HCT116 (cell line): ENCODE results near the gene NRTN. TPM values are rescaled to one million over a fixed set of nuclear protein-coding genes. Genes with fewer than 3 reads are reported as not detected.

Experiments
- ATAC-seq: fragments of 200-7000 bp; cut with Tn5 transposase; 2 replicates; pipeline ENCODE4 v1.9.1; 2020; ENCODE audit warnings: mild to moderate bottlenecking, moderate library complexity
- BruUV-seq: library from RNA; stranded (reverse); fragments of 400-500 nt; replicated peaks from 2 replicates; lab custom pipeline; 2021; lab: Mats Ljungman, UMichigan
- CTCF ChIA-PET: fragments of 300-600 bp; sonication (Branson Sonifier 250); formaldehyde crosslinking; loops from one replicate; lab custom pipeline; 2021; ENCODE audit warnings: antibody characterized with exemption; lab: Charles Lee
- POLR2A ChIA-PET: fragments of 300-600, 350-600 bp; sonication (Branson Sonifier 250); formaldehyde crosslinking; loops from one replicate; lab custom pipeline; 2021; ENCODE audit warnings: antibody characterized with exemption; lab: Charles Lee
- RAD21 ChIA-PET, 2 experiments: fragments of 300-600 bp; sonication (Branson Sonifier 250); formaldehyde crosslinking; loops; one replicate each; lab custom pipeline; 2023; ENCODE audit warnings: low total read pairs in 2 of 2; ENCODE audit not compliant: uncharacterized antibody in 2 of 2, unreplicated experiment in 2 of 2, low non-redundant PET in 1 of 2; lab: Charles Lee
- DNase-seq: peaks from one replicate; pipeline ENCODE4 v3.0.0-alpha.2; 2010; ENCODE audit warnings: low read depth, low spot score
- H2AFZ ChIP-seq: fragments of 200-600 bp; shearing (Covaris generic), sonication (generic); 2 replicates; pipeline ENCODE4 v1.6.1; 2017; ENCODE audit warnings: low read depth, mixed run types, mixed read lengths, antibody characterized with exemption, low read length; ENCODE audit not compliant: poor library complexity, severe bottlenecking
- H3K27ac ChIP-seq: 2 replicates; pipeline ENCODE4 v1.5.1; 2012; ENCODE audit warnings: low read depth, low read length
- H3K27me3 ChIP-seq: fragments of 200-600 bp; sonication (generic); 2 replicates; pipeline ENCODE4 v1.6.1; 2016; ENCODE audit warnings: mixed run types, low read length, mixed read lengths; ENCODE audit not compliant: insufficient read depth
- H3K36me3 ChIP-seq, 2 experiments: fragments of 200-500 bp in 1 of 2; fragments of 200-600 bp in 1 of 2; sonication (Bioruptor generic) in 1 of 2; sonication (generic) in 1 of 2; 2 replicates each; pipeline versions ENCODE4 v1.5.1 to v1.6.1; 2014 to 2016; ENCODE audit warnings: low read length in 2 of 2, inconsistent platforms in 1 of 2, mixed read lengths in 1 of 2, mixed run types in 1 of 2; ENCODE audit not compliant: insufficient read depth in 2 of 2, control insufficient read depth in 1 of 2
- H3K4me1 ChIP-seq, 2 experiments: fragments of 200-600 bp in 1 of 2; sonication (generic) in 1 of 2; 2 replicates each; pipeline versions ENCODE4 v1.5.1 to v1.6.1; 2012 to 2017; ENCODE audit warnings: low read length in 2 of 2, inconsistent platforms in 1 of 2, mild to moderate bottlenecking in 1 of 2, mixed read lengths in 1 of 2, mixed run types in 1 of 2, moderate library complexity in 1 of 2; ENCODE audit not compliant: insufficient read depth in 2 of 2, control insufficient read depth in 1 of 2
- H3K4me2 ChIP-seq: fragments of 200-600 bp; sonication (generic); 2 replicates; pipeline ENCODE4 v1.6.1; 2017; ENCODE audit warnings: mixed run types, low read length, mixed read lengths
- H3K4me3 ChIP-seq, 2 experiments: fragments of 200-600 bp in 1 of 2; sonication (generic) in 1 of 2; replicated peaks in 1 of 2; 2 replicates each; pipeline ENCODE4 v1.5.1; 2011 to 2016; ENCODE audit warnings: low read length in 2 of 2, control low read depth in 1 of 2, low read depth in 1 of 2, mild to moderate bottlenecking in 1 of 2, mixed read lengths in 1 of 2, mixed run types in 1 of 2
- H3K79me2 ChIP-seq: fragments of 200-600 bp; sonication (generic); 2 replicates; pipeline ENCODE4 v1.6.1; 2017; ENCODE audit warnings: mild to moderate bottlenecking, mixed run types, low read length, moderate library complexity, mixed read lengths; ENCODE audit not compliant: insufficient read depth
- H3K9ac ChIP-seq: fragments of 200-600 bp; sonication (generic); 2 replicates; pipeline ENCODE4 v1.6.1; 2016; ENCODE audit warnings: low read length, mixed read lengths
- H3K9me2 ChIP-seq: fragments of 200-600 bp; sonication (generic), shearing (Covaris generic); 2 replicates; pipeline ENCODE4 v1.6.1; 2017; ENCODE audit warnings: mixed run types, mild to moderate bottlenecking, moderate library complexity; ENCODE audit not compliant: insufficient read depth
- H3K9me3 ChIP-seq, 2 experiments: fragments of 200-500 bp in 1 of 2; fragments of 200-600 bp in 1 of 2; sonication (Bioruptor generic) in 1 of 2; sonication (generic) in 1 of 2; 2 replicates each; pipeline ENCODE4 v1.6.1; 2014 to 2017; ENCODE audit warnings: low read length in 2 of 2, mixed read lengths in 2 of 2, inconsistent platforms in 1 of 2, low read depth in 1 of 2, mild to moderate bottlenecking in 1 of 2, mixed run types in 1 of 2, moderate library complexity in 1 of 2; ENCODE audit not compliant: control insufficient read depth in 1 of 2, insufficient read depth in 1 of 2
- H4K20me1 ChIP-seq: fragments of 200-600 bp; sonication (generic), shearing (Covaris generic); 2 replicates; pipeline ENCODE4 v1.6.1; 2017; ENCODE audit warnings: mixed run types, mild to moderate bottlenecking, moderate library complexity; ENCODE audit not compliant: insufficient read depth
- CEBPB ChIP-seq: IDR thresholded peaks from 2 replicates; pipeline ENCODE4 v1.6.1; 2012; ENCODE audit warnings: low read depth
- EGR1 ChIP-seq: IDR thresholded peaks from 2 replicates; pipeline ENCODE4 v1.6.1; 2012; ENCODE audit warnings: low read depth
- ELF1 ChIP-seq: IDR thresholded peaks from 2 replicates; pipeline ENCODE4 v1.6.1; 2012; ENCODE audit warnings: low read depth, borderline replicate concordance
- FOSL1 ChIP-seq: IDR thresholded peaks from 2 replicates; pipeline ENCODE4 v1.6.1; 2012; ENCODE audit warnings: low read depth
- POLR2AphosphoS5 ChIP-seq: IDR thresholded peaks from 2 replicates; pipeline ENCODE4 v1.6.1; 2011; ENCODE audit warnings: mild to moderate bottlenecking, low read depth, low read length, moderate library complexity
- SIN3A ChIP-seq: IDR thresholded peaks from 2 replicates; pipeline ENCODE4 v1.6.1; 2012; ENCODE audit warnings: low read depth
- SRF ChIP-seq: IDR thresholded peaks from 2 replicates; pipeline ENCODE4 v1.6.1; 2012; ENCODE audit warnings: low read depth
- TCF7L2 ChIP-seq: IDR thresholded peaks from 2 replicates; pipeline ENCODE4 v1.7.0; 2011; ENCODE audit warnings: borderline replicate concordance, inconsistent platforms; ENCODE audit not compliant: insufficient read depth, insufficient read length; ENCODE audit errors: extremely low read depth
- ZFX ChIP-seq: fragments of 450-650 bp; IDR thresholded peaks from 2 replicates; pipeline ENCODE4 v1.6.1; 2017
- ZNF274 ChIP-seq: fragments of 200-500 bp; sonication (Bioruptor generic); IDR thresholded peaks from 2 replicates; pipeline ENCODE4 v1.6.1; 2014; ENCODE audit warnings: mild to moderate bottlenecking, low read depth, low read length, inconsistent platforms
- intact Hi-C: fragments of 100-400 bp; cut with micrococcal nuclease; formaldehyde crosslinking; loops from 2 replicates; pipeline ENCODE4 v1.10.0; 2022
- total RNA-seq: library from RNA; stranded (reverse); gene quantifications from one replicate; pipeline ENCODE4 v1.2.1, GENCODE V29; 2021; ENCODE audit not compliant: unreplicated experiment
- TF ChIP-seq, protein P1 (sequence below): IDR thresholded peaks from 2 replicates; pipeline ENCODE4 v1.6.1; 2012
- TF ChIP-seq, protein P2 (sequence below): IDR thresholded peaks from 2 replicates; pipeline ENCODE4 v1.6.1; 2012
- TF ChIP-seq, protein P3 (sequence below), 3 experiments: fragments of 200-600 bp in 1 of 3; sonication (generic) in 1 of 3; IDR thresholded peaks in 2 of 3; conservative IDR thresholded peaks in 1 of 3; 2 replicates each; pipeline ENCODE4 v1.5.1; 2012 to 2017; ENCODE audit warnings: low read depth in 2 of 3, low read length in 2 of 3, antibody characterized with exemption in 1 of 3, borderline replicate concordance in 1 of 3, control low read depth in 1 of 3, mild to moderate bottlenecking in 1 of 3, mixed read lengths in 1 of 3, mixed run types in 1 of 3, moderate library complexity in 1 of 3; ENCODE audit not compliant: insufficient read depth in 1 of 3

Gene NRTN
- total RNA-seq, 1 experiment from 2014 or later, result 11.5 TPM

DNA sequence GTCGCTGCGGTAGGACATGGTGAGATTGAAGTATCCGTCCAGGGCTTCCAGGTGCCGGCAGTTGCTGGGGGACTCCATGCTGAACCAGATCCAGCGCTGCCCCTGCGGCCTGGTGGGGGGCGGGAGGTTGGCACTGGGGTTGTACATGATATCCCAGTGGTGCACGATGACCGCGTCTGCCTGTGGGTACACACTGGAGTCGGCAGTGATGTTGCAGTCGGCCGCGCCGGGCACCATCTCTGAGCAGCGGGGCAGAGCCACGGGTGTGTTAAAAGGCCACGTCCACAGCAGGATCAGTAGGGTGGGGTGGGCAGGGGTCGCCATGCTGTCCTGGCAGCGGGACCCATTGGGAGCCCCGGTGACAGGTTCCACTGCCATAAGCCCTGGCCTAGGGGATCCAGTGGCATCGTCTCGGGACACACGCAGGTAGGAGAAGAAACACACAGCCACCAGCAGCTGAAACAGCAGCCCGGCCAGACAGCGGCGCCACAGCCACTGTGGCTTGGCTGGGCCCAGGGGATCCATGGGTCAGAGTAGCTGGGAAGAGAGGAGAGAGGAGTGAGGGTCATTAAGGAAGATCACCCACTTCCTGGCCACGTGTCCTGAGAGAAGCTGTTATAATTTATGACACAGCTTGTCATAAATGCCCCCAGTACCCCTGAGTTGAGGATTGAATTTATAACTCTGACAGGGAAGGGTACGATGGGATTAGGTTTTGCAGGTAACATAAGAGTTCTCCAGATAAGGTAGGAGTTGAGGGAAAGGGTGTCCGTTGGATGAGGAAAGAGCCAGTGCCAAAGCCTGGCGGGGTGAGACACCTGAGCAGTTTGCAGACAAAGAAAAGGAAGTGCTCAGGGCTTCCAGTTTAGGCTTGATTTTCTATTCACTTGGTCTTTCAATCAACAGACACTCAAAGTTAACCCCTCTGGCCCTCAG is 62.6 kb downstream of the NRTN start:
- Histone ChIP-seq H3K9me2 (no peaks in the 10 kb centered on the region), H3K4me1 (no peaks in the 10 kb centered on the region), H3K27ac (no peak overlapping the region), H3K4me3 (no peak overlapping the region), H4K20me1 (no peaks in the 10 kb centered on the region), H3K36me3 (no peaks in the 10 kb centered on the region), H3K9ac (no peak overlapping the region), H3K79me2 (no peaks in the 10 kb centered on the region), H3K27me3 (no peaks in the 10 kb centered on the region), H3K4me2 (no peak overlapping the region), H3K9me3 (no peaks in the 10 kb centered on the region), H2AFZ (no peak overlapping the region)
- DNase-seq (no peak), ATAC-seq (no peak)
- BruUV-seq, result no TSS peak
- ChIA-PET RAD21 (no interaction called here), POLR2A (no interaction called here), CTCF (no interaction called here)
- TF ChIP-seq, protein P1, sequence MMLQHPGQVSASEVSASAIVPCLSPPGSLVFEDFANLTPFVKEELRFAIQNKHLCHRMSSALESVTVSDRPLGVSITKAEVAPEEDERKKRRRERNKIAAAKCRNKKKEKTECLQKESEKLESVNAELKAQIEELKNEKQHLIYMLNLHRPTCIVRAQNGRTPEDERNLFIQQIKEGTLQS, result no peak
- TF ChIP-seq FOSL1, result no peak
- TF ChIP-seq ELF1, result no peak
- no peak for TF ChIP-seq TCF7L2
- no peak for TF ChIP-seq CEBPB
- TF ChIP-seq, protein P2, sequence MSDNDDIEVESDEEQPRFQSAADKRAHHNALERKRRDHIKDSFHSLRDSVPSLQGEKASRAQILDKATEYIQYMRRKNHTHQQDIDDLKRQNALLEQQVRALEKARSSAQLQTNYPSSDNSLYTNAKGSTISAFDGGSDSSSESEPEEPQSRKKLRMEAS, result no peak
- TF ChIP-seq ZNF274, result no peak
- intact Hi-C loops, result no loop called here

- Histone ChIP-seq H3K27ac (no peak overlapping the region), H3K4me3 (no peak overlapping the region), H3K9me2 (no peaks in the 10 kb centered on the region), H3K4me2 (no peak overlapping the region), H3K9me3 (no peaks in the 10 kb centered on the region), H3K9ac (no peak overlapping the region), H3K36me3 (no peaks in the 10 kb centered on the region), H3K4me1 (peaks cover 12 to 22% of the 10 kb centered on the region in 2 experiments), H2AFZ (no peak overlapping the region), H3K27me3 (no peaks in the 10 kb centered on the region), H4K20me1 (no peaks in the 10 kb centered on the region), H3K79me2 (no peaks in the 10 kb centered on the region)
- DNase-seq, result no peak
- ChIA-PET CTCF (interaction anchor here (1.6 kb wide), 1 partner anchor 67 kb away, joined by 4 read pairs; the partner anchor contains the start of gene NRTN), POLR2A (interaction anchor here (0.6 kb wide), 1 partner anchor 43 kb away, joined by 3 read pairs; no protein-coding TSS in a partner anchor), RAD21 (no interaction called here)
- no peak for TF ChIP-seq ELF1
- no peak for TF ChIP-seq POLR2AphosphoS5
- TF ChIP-seq EGR1, result no peak
- TF ChIP-seq, protein P1, result no peak
- TF ChIP-seq, protein P3, sequence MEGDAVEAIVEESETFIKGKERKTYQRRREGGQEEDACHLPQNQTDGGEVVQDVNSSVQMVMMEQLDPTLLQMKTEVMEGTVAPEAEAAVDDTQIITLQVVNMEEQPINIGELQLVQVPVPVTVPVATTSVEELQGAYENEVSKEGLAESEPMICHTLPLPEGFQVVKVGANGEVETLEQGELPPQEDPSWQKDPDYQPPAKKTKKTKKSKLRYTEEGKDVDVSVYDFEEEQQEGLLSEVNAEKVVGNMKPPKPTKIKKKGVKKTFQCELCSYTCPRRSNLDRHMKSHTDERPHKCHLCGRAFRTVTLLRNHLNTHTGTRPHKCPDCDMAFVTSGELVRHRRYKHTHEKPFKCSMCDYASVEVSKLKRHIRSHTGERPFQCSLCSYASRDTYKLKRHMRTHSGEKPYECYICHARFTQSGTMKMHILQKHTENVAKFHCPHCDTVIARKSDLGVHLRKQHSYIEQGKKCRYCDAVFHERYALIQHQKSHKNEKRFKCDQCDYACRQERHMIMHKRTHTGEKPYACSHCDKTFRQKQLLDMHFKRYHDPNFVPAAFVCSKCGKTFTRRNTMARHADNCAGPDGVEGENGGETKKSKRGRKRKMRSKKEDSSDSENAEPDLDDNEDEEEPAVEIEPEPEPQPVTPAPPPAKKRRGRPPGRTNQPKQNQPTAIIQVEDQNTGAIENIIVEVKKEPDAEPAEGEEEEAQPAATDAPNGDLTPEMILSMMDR (IDR thresholded peaks at IDR 0.05 in 2 of 3, conservative IDR thresholded peaks at IDR 0.05 in 1 of 3; ENCODE audit: borderline replicate concordance in 1 of 3, insufficient read depth in 1 of 3, low read depth in 2 of 3, low read length in 2 of 3), result no peak
- TF ChIP-seq SIN3A, result no peak
- TF ChIP-seq SRF, result no peak
- TF ChIP-seq ZFX, result no peak
- BruUV-seq, result no TSS peak
- intact Hi-C loops, result no loop called here
- ATAC-seq, result no peak
Observed at GRCh38 chr19:5870986-5871394, 66.1 kb downstream of the NRTN start.
